Kidney (tissue), 14 donors: ENCODE results near the gene ACTR6. TPM values are rescaled to one million over a fixed set of nuclear protein-coding genes. Genes with fewer than 3 reads are reported as not detected.
"Not testable (repeated sequence)": the region's sequence is repeated elsewhere in the genome, so short reads cannot be mapped to it uniquely, and the experiment has no call there.

Source experiments
- DNase-seq, 5 donors: peaks; one replicate each; pipeline ENCODE4 v3.0.0-alpha.2; 2013 to 2020
- FAIRE-seq: peaks from 2 replicates; lab custom pipeline; 2012; peaks lifted over from hg19 to GRCh38; lab: Jason Lieb, UNC
- H3K27ac ChIP-seq, 2 donors: one replicate each; pipeline ENCODE4 v1.7.0; 2013; ENCODE audit warnings: low read depth in 2 of 2, low read length in 2 of 2, inconsistent platforms in 1 of 2
- H3K27me3 ChIP-seq: one replicate; pipeline ENCODE4 v1.7.1; 2013; ENCODE audit warnings: low read length, inconsistent platforms; ENCODE audit not compliant: control insufficient read depth, insufficient read depth
- H3K36me3 ChIP-seq, 3 donors: one replicate each; pipeline versions ENCODE4 v1.7.0 to v1.7.1; 2013; ENCODE audit warnings: low read length in 3 of 3, control low read depth in 1 of 3, inconsistent platforms in 1 of 3; ENCODE audit not compliant: insufficient read depth in 3 of 3, control insufficient read depth in 2 of 3
- H3K4me1 ChIP-seq, 3 donors: one replicate each; pipeline versions ENCODE4 v1.7.0 to v1.7.1; 2013; ENCODE audit warnings: low read length in 3 of 3, inconsistent platforms in 1 of 3, low read depth in 1 of 3; ENCODE audit not compliant: control insufficient read depth in 2 of 3, insufficient read depth in 2 of 3
- H3K4me3 ChIP-seq, 3 donors: one replicate each; pipeline versions ENCODE4 v1.7.0 to v1.8.1; 2013; ENCODE audit warnings: low read length in 3 of 3, control low read depth in 1 of 3, inconsistent platforms in 1 of 3
- H3K9ac ChIP-seq, 3 donors: one replicate each; pipeline versions ENCODE4 v1.7.0 to v1.7.1; 2013; ENCODE audit warnings: low read length in 3 of 3, control low read depth in 1 of 3, inconsistent platforms in 1 of 3
- H3K9me3 ChIP-seq, 3 donors: one replicate each; pipeline versions ENCODE4 v1.7.0 to v1.7.1; 2013; ENCODE audit warnings: low read length in 3 of 3, control low read depth in 1 of 3, inconsistent platforms in 1 of 3; ENCODE audit not compliant: control insufficient read depth in 2 of 3, insufficient read depth in 1 of 3
- CTCF ChIP-seq: IDR thresholded peaks from 3 replicates; pipeline ENCODE4 v1.5.1; 2012; ENCODE audit warnings: mild to moderate bottlenecking, moderate library complexity, borderline replicate concordance; ENCODE audit not compliant: insufficient read depth; ENCODE audit errors: extremely low read depth
- intact Hi-C: fragments of 100-400 bp; cut with DNase I; formaldehyde crosslinking; loops from one replicate; pipeline ENCODE4 v1.11.1; 2022
- polyA plus RNA-seq: library from polyadenylated mRNA; stranded (reverse); fragments of 350-450 nt; fragmentation: Illumina TruSeq; extraction: RNeasy Lipid Tissue Mini Kit (QIAGEN cat#74804); gene quantifications from one replicate; pipeline ENCODE4 v1.2.3, GENCODE V29; 2014; ENCODE audit warnings: low read depth, low replicate concordance; ENCODE audit not compliant: insufficient read depth
- total RNA-seq: library from RNA; stranded (reverse); fragmentation: NEBNext Ultra II Directional; extraction: Animal tissue kit (Norgen Biotek cat#: 25700); gene quantifications from one replicate; pipeline ENCODE4 v1.2.1, GENCODE V29; 2021
- donor health status: control.
- donor health status: control.
- donor health status: control.
- donor health status: control.
- donor health status: control.
- donor health status: DM: yes; HTN: yes; CAD: no.
- donor health status: Normal renal cell carcinoma (clear cell type).

The ACTR6 gene
- total and polyA plus RNA-seq, 2 donors from 2014 or later, result 23.1 to 29.2 TPM

- peaks cover 0 to 2% (median 0%) of the 10 kb centered on the region in 3 donors for H3K4me1 ChIP-seq
- no peak overlapping the region for H3K27ac ChIP-seq
- TF ChIP-seq CTCF, result no peak
- intact Hi-C loops, result no loop called here
- no peak overlapping the region for H3K9ac ChIP-seq
- peak; percentile 58 for FAIRE-seq
- H3K27me3 ChIP-seq, result no peaks in the 10 kb centered on the region
- H3K4me3 ChIP-seq, result no peak overlapping the region
- peak in 1 of 5 donors; percentile 7 for DNase-seq
- peaks cover under 1 to 7% (median 3%) of the 10 kb centered on the region in 3 donors for H3K36me3 ChIP-seq
- H3K9me3 ChIP-seq, result no peaks in the 10 kb centered on the region
Observed at GRCh38 chr12:100216337-100216736, 15.7 kb downstream of the ACTR6 start.

GRCh38 chr12:100219328-100220109 is 18.9 kb downstream of the ACTR6 start:
- H3K27ac ChIP-seq, result no peak overlapping the region
- intact Hi-C loops, result no loop called here
- H3K36me3 ChIP-seq, result peaks cover 3 to 6% (median 3%) of the 10 kb centered on the region in 3 donors
- H3K4me1 ChIP-seq, result peaks cover 0 to 2% (median 0%) of the 10 kb centered on the region in 3 donors
- no peak overlapping the region for H3K9ac ChIP-seq
- DNase-seq, result no peak
- no peak for FAIRE-seq
- H3K9me3 ChIP-seq, result no peaks in the 10 kb centered on the region
- TF ChIP-seq CTCF, result no peak
- H3K27me3 ChIP-seq, result no peaks in the 10 kb centered on the region
- no peak overlapping the region for H3K4me3 ChIP-seq

DNA sequence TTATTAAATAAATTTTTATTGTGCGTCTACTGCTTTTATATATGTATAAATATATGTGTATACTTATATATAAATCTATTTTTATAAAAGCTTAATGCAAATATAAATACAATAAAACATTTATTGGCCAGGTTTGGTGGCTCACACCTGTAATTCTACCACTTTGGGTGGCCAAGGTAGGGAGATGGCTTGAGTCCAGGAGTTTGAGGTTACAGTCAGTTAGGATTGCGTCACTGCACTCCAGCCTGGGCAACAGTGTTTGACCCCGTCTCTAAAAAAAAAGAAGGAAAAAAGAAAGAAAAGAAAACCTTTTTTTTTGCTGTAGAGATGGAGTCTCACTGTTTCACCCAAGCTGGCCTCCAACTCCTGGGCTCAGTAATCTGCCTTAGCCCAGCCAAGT is 20.9 kb downstream of the ACTR6 start:
- no peak for TF ChIP-seq CTCF
- Histone ChIP-seq H3K4me3 (no peak overlapping the region), H3K9ac (no peak overlapping the region), H3K9me3 (no peaks in the 10 kb centered on the region), H3K27me3 (no peaks in the 10 kb centered on the region), H3K4me1 (no peaks in the 10 kb centered on the region), H3K27ac (no peak overlapping the region), H3K36me3 (peaks cover 3 to 6% (median 4%) of the 10 kb centered on the region in 3 donors)
- DNase-seq, result no peak
- FAIRE-seq, result no peak
- intact Hi-C loops, result no loop called here

- H3K4me1 ChIP-seq, intact Hi-C loops: not testable (repeated sequence)
Observed at GRCh38 chr12:100222173-100222572, 21.6 kb downstream of the ACTR6 start.

More at GRCh38 chr12:100222173-100222572, 21.6 kb downstream of the ACTR6 start:
- not testable (repeated sequence) for H3K4me3 ChIP-seq, FAIRE-seq, H3K36me3 ChIP-seq, H3K27me3 ChIP-seq, H3K9ac ChIP-seq, H3K27ac ChIP-seq, DNase-seq, H3K9me3 ChIP-seq
